Measurements from ENCODE around the gene LYZL4. TPM values are rescaled to one million over a fixed set of nuclear protein-coding genes. Genes with fewer than 3 reads are reported as not detected.

The LYZL4 gene
- total RNA-seq, 2 experiments from 2014 or later: not detected

DNA sequence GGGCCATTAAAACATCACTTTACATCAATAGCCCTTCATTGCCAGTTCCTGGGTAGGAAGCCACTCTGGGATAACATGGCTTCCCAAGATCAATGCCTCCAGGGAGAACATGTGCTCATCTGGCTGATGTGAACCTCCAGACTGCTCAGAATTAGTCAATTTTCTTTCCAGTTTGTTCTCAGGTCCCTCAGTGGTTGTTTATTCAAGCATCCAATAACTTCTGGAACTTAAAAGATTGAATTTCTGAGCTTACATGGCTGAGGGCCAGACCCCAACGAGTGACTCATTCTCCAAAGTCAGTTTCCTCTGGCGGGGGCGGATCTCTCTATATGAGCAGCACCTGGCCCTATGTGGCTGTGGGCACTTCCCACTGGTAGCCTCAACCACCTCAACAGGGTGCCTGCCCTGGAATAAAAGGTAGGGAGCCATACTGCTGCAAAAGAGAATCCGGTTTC lies 34.0 kb downstream of the LYZL4 start:
- Histone ChIP-seq H3K4me2 (ENCODE audit: low read length) (no peak overlapping the region), H3K4me3 (ENCODE audit: low read depth, low read length, poor library complexity, severe bottlenecking) (no peak overlapping the region), H3K36me3 (ENCODE audit: insufficient read depth, low read length) (no peaks in the 10 kb centered on the region), H3K9me2 (ENCODE audit: insufficient read depth, low read length) (no peaks in the 10 kb centered on the region), H3K9me3 (ENCODE audit: low read length) (no peaks in the 10 kb centered on the region), H3K79me2 (ENCODE audit: insufficient read depth, low read depth, low read length) (no peaks in the 10 kb centered on the region), H3K4me1 (ENCODE audit: insufficient read depth, low read length, poor library complexity, severe bottlenecking) (no peaks in the 10 kb centered on the region), H2AFZ (ENCODE audit: low read length) (no peak overlapping the region), H4K20me1 (ENCODE audit: insufficient read depth, low read length) (no peaks in the 10 kb centered on the region), H3K27ac (ENCODE audit: low read depth, low read length, poor library complexity, severe bottlenecking) (no peak overlapping the region)
- no TSS peak for BruUV-seq (replicated peaks)
- TF ChIP-seq, protein P1, sequence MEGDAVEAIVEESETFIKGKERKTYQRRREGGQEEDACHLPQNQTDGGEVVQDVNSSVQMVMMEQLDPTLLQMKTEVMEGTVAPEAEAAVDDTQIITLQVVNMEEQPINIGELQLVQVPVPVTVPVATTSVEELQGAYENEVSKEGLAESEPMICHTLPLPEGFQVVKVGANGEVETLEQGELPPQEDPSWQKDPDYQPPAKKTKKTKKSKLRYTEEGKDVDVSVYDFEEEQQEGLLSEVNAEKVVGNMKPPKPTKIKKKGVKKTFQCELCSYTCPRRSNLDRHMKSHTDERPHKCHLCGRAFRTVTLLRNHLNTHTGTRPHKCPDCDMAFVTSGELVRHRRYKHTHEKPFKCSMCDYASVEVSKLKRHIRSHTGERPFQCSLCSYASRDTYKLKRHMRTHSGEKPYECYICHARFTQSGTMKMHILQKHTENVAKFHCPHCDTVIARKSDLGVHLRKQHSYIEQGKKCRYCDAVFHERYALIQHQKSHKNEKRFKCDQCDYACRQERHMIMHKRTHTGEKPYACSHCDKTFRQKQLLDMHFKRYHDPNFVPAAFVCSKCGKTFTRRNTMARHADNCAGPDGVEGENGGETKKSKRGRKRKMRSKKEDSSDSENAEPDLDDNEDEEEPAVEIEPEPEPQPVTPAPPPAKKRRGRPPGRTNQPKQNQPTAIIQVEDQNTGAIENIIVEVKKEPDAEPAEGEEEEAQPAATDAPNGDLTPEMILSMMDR (conservative IDR thresholded peaks at IDR 0.05; ENCODE audit: low read length): no peak
- no peak for TF ChIP-seq EZH2phosphoT487 (IDR thresholded peaks at IDR 0.05; ENCODE audit: borderline replicate concordance, low read depth, low read length)
- ChIA-PET CTCF (ENCODE audit: unreplicated experiment) (no interaction called here), POLR2A (no interaction called here)
- no peak for DNase-seq (ENCODE audit: low spot score)
- intact Hi-C loops (cut with micrococcal nuclease; ENCODE audit: unreplicated experiment): no loop called here

DNA sequence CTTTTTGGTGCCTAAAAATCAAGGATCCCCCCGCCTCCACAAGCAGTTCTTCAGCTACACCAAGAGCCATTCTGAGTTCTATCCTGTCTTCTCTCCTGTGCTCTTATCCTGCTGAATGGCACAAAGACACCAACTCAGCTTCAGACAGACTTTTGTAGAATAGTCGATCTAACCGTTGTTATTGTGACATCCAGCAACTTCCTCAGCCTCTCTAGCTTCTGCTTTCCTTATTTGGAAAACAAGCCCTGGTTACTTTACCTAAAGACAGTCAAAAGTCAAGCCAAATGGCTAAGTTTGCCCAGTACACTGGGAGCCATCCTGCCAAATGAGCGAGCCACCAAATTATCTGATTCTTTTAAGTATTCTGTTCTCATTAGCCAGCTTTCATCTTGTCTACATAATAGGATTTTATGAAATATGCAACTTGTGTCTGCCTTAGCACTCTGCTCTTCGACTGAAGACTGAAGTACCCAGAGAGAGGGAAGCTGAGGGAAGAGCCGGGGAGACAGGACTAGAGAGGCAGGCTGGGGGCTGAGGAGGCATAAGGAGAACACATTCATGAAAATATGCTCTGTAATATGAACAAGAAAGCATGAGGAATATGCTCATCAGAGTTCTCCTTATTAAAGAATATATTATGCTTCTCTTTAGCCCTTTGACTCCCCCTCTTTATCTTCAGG lies 35.1 kb downstream of the LYZL4 start:
- CTCF ChIA-PET (ENCODE audit: unreplicated experiment): no interaction called here
- H3K27ac ChIP-seq (ENCODE audit: low read depth, low read length, poor library complexity, severe bottlenecking): no peak overlapping the region
- no peaks in the 10 kb centered on the region for H3K79me2 ChIP-seq (ENCODE audit: insufficient read depth, low read depth, low read length)
- H2AFZ ChIP-seq (ENCODE audit: low read length): no peak overlapping the region
- H3K4me3 ChIP-seq (ENCODE audit: low read depth, low read length, poor library complexity, severe bottlenecking): no peak overlapping the region
- no peak for DNase-seq (ENCODE audit: low spot score)
- TF ChIP-seq, protein P1 (conservative IDR thresholded peaks at IDR 0.05; ENCODE audit: low read length): no peak
- no peak for TF ChIP-seq EZH2phosphoT487 (IDR thresholded peaks at IDR 0.05; ENCODE audit: borderline replicate concordance, low read depth, low read length)
- no peaks in the 10 kb centered on the region for H3K4me1 ChIP-seq (ENCODE audit: insufficient read depth, low read length, poor library complexity, severe bottlenecking)
- intact Hi-C loops (cut with micrococcal nuclease; ENCODE audit: unreplicated experiment): no loop called here
- POLR2A ChIA-PET: interaction anchor here (0.6 kb wide), 1 partner anchor 30 kb away, joined by 3 read pairs; no protein-coding TSS in a partner anchor
- H3K36me3 ChIP-seq (ENCODE audit: insufficient read depth, low read length): no peaks in the 10 kb centered on the region
- no peaks in the 10 kb centered on the region for H3K9me3 ChIP-seq (ENCODE audit: low read length)
- H3K4me2 ChIP-seq (ENCODE audit: low read length): no peak overlapping the region
- BruUV-seq (replicated peaks): no TSS peak
- no peaks in the 10 kb centered on the region for H3K9me2 ChIP-seq (ENCODE audit: insufficient read depth, low read length)
- no peaks in the 10 kb centered on the region for H4K20me1 ChIP-seq (ENCODE audit: insufficient read depth, low read length)

DNA sequence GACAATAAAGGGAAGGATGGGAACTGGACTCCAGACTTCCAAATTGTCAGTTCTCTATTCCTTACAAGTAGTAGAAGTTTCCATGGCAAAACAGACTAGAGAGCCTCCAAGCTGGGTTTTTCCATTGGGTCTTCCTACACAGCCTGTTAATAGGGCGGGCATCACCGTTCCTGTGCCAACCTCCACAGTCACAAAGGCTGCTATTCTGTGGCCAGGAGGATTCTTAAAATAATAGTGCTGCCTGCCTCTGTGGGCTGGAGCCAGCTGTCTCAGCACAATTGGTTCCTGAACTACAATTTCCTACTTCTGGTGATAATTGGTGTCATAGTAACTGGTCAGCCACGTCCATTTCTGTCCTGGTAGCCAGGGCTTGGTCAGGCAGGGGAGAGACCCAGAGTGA lies 38.6 kb downstream of the LYZL4 start:
- ChIA-PET CTCF (ENCODE audit: unreplicated experiment) (no interaction called here), POLR2A (no interaction called here)
- Histone ChIP-seq H2AFZ (ENCODE audit: low read length) (no peak overlapping the region), H3K4me2 (ENCODE audit: low read length) (no peak overlapping the region), H3K4me3 (ENCODE audit: low read depth, low read length, poor library complexity, severe bottlenecking) (no peak overlapping the region), H3K9me3 (ENCODE audit: low read length) (no peaks in the 10 kb centered on the region), H3K27ac (ENCODE audit: low read depth, low read length, poor library complexity, severe bottlenecking) (no peak overlapping the region), H3K36me3 (ENCODE audit: insufficient read depth, low read length) (no peaks in the 10 kb centered on the region), H3K79me2 (ENCODE audit: insufficient read depth, low read depth, low read length) (no peaks in the 10 kb centered on the region), H4K20me1 (ENCODE audit: insufficient read depth, low read length) (no peaks in the 10 kb centered on the region), H3K4me1 (ENCODE audit: insufficient read depth, low read length, poor library complexity, severe bottlenecking) (no peaks in the 10 kb centered on the region), H3K9me2 (ENCODE audit: insufficient read depth, low read length) (no peaks in the 10 kb centered on the region)
- DNase-seq (ENCODE audit: low spot score): no peak
- intact Hi-C loops (cut with micrococcal nuclease; ENCODE audit: unreplicated experiment): no loop called here
- TF ChIP-seq EZH2phosphoT487 (IDR thresholded peaks at IDR 0.05; ENCODE audit: borderline replicate concordance, low read depth, low read length): no peak
- TF ChIP-seq, protein P1 (conservative IDR thresholded peaks at IDR 0.05; ENCODE audit: low read length): no peak
- no TSS peak for BruUV-seq (replicated peaks)
